IMR-90 (cell line): Measurements from ENCODE around the gene PHLDA2. TPM values are rescaled to one million over a fixed set of nuclear protein-coding genes. Genes with fewer than 3 reads are reported as not detected.

ENCODE experiments used
- ATAC-seq: fragments of 200-7000 bp; cut with Tn5 transposase; 2 replicates; pipeline ENCODE4 v1.9.1; 2020; ENCODE audit warnings: low read depth, mild to moderate bottlenecking, moderate library complexity
- BruUV-seq: library from RNA; stranded (reverse); fragments of 400-500 nt; replicated peaks from 2 replicates; lab custom pipeline; 2021; lab: Mats Ljungman, UMichigan
- CTCF ChIA-PET: fragments of 300-600 bp; formaldehyde crosslinking; extraction: SDS; loops from one replicate; lab custom pipeline; 2021; ENCODE audit warnings: antibody characterized with exemption; lab: Yijun Ruan, JAX
- POLR2A ChIA-PET: fragments of 300-600 bp; sonication (Branson Sonifier 250); formaldehyde crosslinking; loops from one replicate; lab custom pipeline; 2022; ENCODE audit warnings: antibody characterized with exemption; ENCODE audit not compliant: unreplicated experiment; lab: Charles Lee
- DNase-seq: peaks from one replicate; pipeline ENCODE4 v3.0.0; 2013
- H2AFZ ChIP-seq: replicated peaks from 2 replicates; pipeline ENCODE3; 2013; ENCODE audit warnings: low read length, mild to moderate bottlenecking; ENCODE audit not compliant: poor library complexity
- H2AK5ac ChIP-seq: 2 replicates; pipeline ENCODE4 v1.6.1; 2013; ENCODE audit warnings: low read depth, low read length, inconsistent platforms
- H2AK9ac ChIP-seq: replicated peaks from 2 replicates; pipeline ENCODE3; 2013; ENCODE audit warnings: mild to moderate bottlenecking, low read depth, low read length, moderate library complexity; ENCODE audit not compliant: poor library complexity
- H2BK120ac ChIP-seq: 2 replicates; pipeline ENCODE4 v1.6.1; 2013; ENCODE audit warnings: low read depth, low read length, inconsistent platforms
- H2BK15ac ChIP-seq: 3 replicates; pipeline ENCODE4 v1.6.1; 2013; ENCODE audit warnings: low read depth, low read length, inconsistent platforms
- H2BK20ac ChIP-seq: 2 replicates; pipeline ENCODE4 v1.6.1; 2013; ENCODE audit warnings: low read depth, mild to moderate bottlenecking, inconsistent platforms, low read length, moderate library complexity
- H2BK5ac ChIP-seq: 2 replicates; pipeline ENCODE4 v1.6.1; 2013; ENCODE audit warnings: mild to moderate bottlenecking, low read depth, low read length, inconsistent platforms; ENCODE audit not compliant: poor library complexity, severe bottlenecking
- H3K14ac ChIP-seq: replicated peaks from 2 replicates; pipeline ENCODE4 v1.6.1; 2013; ENCODE audit warnings: low read depth, low read length, inconsistent platforms
- H3K18ac ChIP-seq: 2 replicates; pipeline ENCODE4 v1.6.1; 2013; ENCODE audit warnings: low read depth, low read length, control low read depth
- H3K23ac ChIP-seq: 2 replicates; pipeline ENCODE4 v1.6.1; 2013; ENCODE audit warnings: low read depth, low read length, inconsistent platforms
- H3K27ac ChIP-seq: 2 replicates; pipeline ENCODE4 v1.5.1; 2013; ENCODE audit warnings: mild to moderate bottlenecking, control low read depth, low read length; ENCODE audit not compliant: insufficient read depth
- H3K27me3 ChIP-seq: 2 replicates; pipeline ENCODE4 v1.6.1; 2013; ENCODE audit warnings: low read length; ENCODE audit not compliant: control insufficient read depth, insufficient read depth
- H3K36me3 ChIP-seq: 2 replicates; pipeline ENCODE4 v1.6.1; 2013; ENCODE audit warnings: low read length, mixed read lengths; ENCODE audit not compliant: control insufficient read depth, insufficient read depth
- H3K4ac ChIP-seq: 2 replicates; pipeline ENCODE4 v1.6.1; 2013; ENCODE audit warnings: low read depth, low read length, inconsistent platforms
- H3K4me1 ChIP-seq: 2 replicates; pipeline ENCODE4 v1.6.1; 2013; ENCODE audit warnings: low read length, mixed read lengths; ENCODE audit not compliant: control insufficient read depth, insufficient read depth
- H3K4me2 ChIP-seq: 2 replicates; pipeline ENCODE4 v1.6.1; 2013; ENCODE audit warnings: low read depth, mild to moderate bottlenecking, control low read depth, low read length, moderate library complexity
- H3K4me3 ChIP-seq: 2 replicates; pipeline ENCODE4 v1.5.1; 2013; ENCODE audit warnings: low read depth, mild to moderate bottlenecking, control low read depth, low read length, moderate library complexity; ENCODE audit not compliant: insufficient read depth
- H3K56ac ChIP-seq: 2 replicates; pipeline ENCODE4 v1.6.1; 2013; ENCODE audit warnings: low read length, inconsistent platforms; ENCODE audit not compliant: insufficient read depth; ENCODE audit errors: extremely low read depth
- H3K79me1 ChIP-seq, 2 experiments: 2 replicates each; pipeline ENCODE4 v1.6.1; 2013; ENCODE audit warnings: low read length in 2 of 2, inconsistent platforms in 1 of 2, low read depth in 1 of 2
- H3K9ac ChIP-seq: 2 replicates; pipeline ENCODE4 v1.6.1; 2013; ENCODE audit warnings: low read depth, low read length, control low read depth
- H3K9me1 ChIP-seq: 2 replicates; pipeline ENCODE4 v1.6.1; 2013; ENCODE audit warnings: low read length, inconsistent platforms; ENCODE audit not compliant: insufficient read depth
- H3K9me3 ChIP-seq: 2 replicates; pipeline ENCODE4 v1.6.1; 2013; ENCODE audit warnings: low read length; ENCODE audit not compliant: control insufficient read depth, insufficient read depth
- H4K20me1 ChIP-seq: 2 replicates; pipeline ENCODE4 v1.6.1; 2013; ENCODE audit warnings: low read length, inconsistent platforms; ENCODE audit not compliant: insufficient read depth
- H4K5ac ChIP-seq: 2 replicates; pipeline ENCODE4 v1.6.1; 2013; ENCODE audit warnings: mild to moderate bottlenecking, low read depth, low read length, control low read depth
- H4K8ac ChIP-seq, 2 experiments: 2 replicates each; pipeline ENCODE4 v1.6.1; 2013; ENCODE audit warnings: low read depth in 2 of 2, low read length in 2 of 2, control low read depth in 1 of 2, inconsistent platforms in 1 of 2
- H4K91ac ChIP-seq: 2 replicates; pipeline ENCODE4 v1.6.1; 2013; ENCODE audit warnings: low read depth, low read length, inconsistent platforms; ENCODE audit not compliant: insufficient read depth
- CTCF ChIP-seq: conservative IDR thresholded peaks from 2 replicates; pipeline ENCODE4 v1.5.1; 2012; ENCODE audit warnings: mild to moderate bottlenecking, low read depth, low read length, improper control_type of control experiment
- MAFK ChIP-seq: IDR thresholded peaks from 2 replicates; pipeline ENCODE4 v1.6.1; 2012; ENCODE audit warnings: low read depth, low read length, improper control_type of control experiment
- RFX5 ChIP-seq: IDR thresholded peaks from 2 replicates; pipeline ENCODE4 v1.8.0; 2012; ENCODE audit warnings: low read depth, mild to moderate bottlenecking, low read length, moderate library complexity
- WGBS, 2 experiments: methylation state at CpG; one replicate each; pipeline versions ENCODE4 v1.1.5 to v1.1.7; 2013; ENCODE audit warnings: missing lambda C conversion rate in 2 of 2; ENCODE audit not compliant: insufficient read length in 1 of 2; ENCODE audit errors: extremely low coverage in 2 of 2; 5-methylcytosine and 5-hydroxymethylcytosine counted together
- dilution Hi-C: fragments of 300-500 bp; cut with HindIII; formaldehyde crosslinking; loops from one replicate; pipeline ENCODE4 v1.14.3; 2018; ENCODE audit warnings: low sequenced_read_pairs; ENCODE audit not compliant: unreplicated experiment
- in situ Hi-C: fragments of 300-500 bp; cut with MboI; formaldehyde crosslinking; loops from 3 replicates; pipeline ENCODE4 v1.14.3; 2019; ENCODE audit warnings: low sequenced_read_pairs, inconsistent platforms, mixed read lengths
- intact Hi-C: fragments of 100-400 bp; cut with micrococcal nuclease; formaldehyde crosslinking; loops from 2 replicates; pipeline ENCODE4 v1.10.0; 2022
- polyA plus RNA-seq, 3 experiments: library from polyadenylated mRNA; depleted of rRNA; stranded (reverse); fragments of >200 nt; gene quantifications; 2 replicates each; pipeline ENCODE4 v1.2.3, GENCODE V29; 2012; ENCODE audit warnings: low replicate concordance in 1 of 3
- total RNA-seq: library from RNA; depleted of rRNA; stranded (reverse); fragments of >200 nt; gene quantifications from 2 replicates; pipeline ENCODE4 v1.2.3, GENCODE V29; 2012

Gene PHLDA2
- total and polyA plus RNA-seq, 2 of the 4 experiments (the other 2 are of a cell fraction) = 3.8 to 89.0 TPM

- no TSS peak for BruUV-seq
- in situ Hi-C loops = loop anchor here (25.0 kb wide), 1 partner anchor 697 kb away; no protein-coding TSS in a partner anchor
These were observed 45.0 kb downstream of the PHLDA2 start for GRCh38 chr11:2883979-2884815.

More at GRCh38 chr11:2883979-2884815, 45.0 kb downstream of the PHLDA2 start:
- Histone ChIP-seq H4K5ac (no peak overlapping the region), H3K23ac (no peak overlapping the region), H3K36me3 (peaks cover 3% of the 10 kb centered on the region; the same call in 1 of the 2 replicates), H4K20me1 (peaks cover 12% of the 10 kb centered on the region), H2AFZ (peak overlapping the region; percentile 88), H2BK20ac (no peak overlapping the region), H3K79me1 (peaks cover 0 to 3% of the 10 kb centered on the region in 2 experiments; a peak in 1 of 4 replicates), H3K18ac (no peak overlapping the region; the same call in 1 of the 2 replicates), H3K9me3 (no peaks in the 10 kb centered on the region), H3K56ac (no peak overlapping the region), H4K91ac (no peak overlapping the region), H3K4me1 (peaks cover 6% of the 10 kb centered on the region; the same call in 1 of the 2 replicates), H4K8ac (peak overlapping the region; percentile 50 to 62; a peak in 2 of 4 replicates), H2BK5ac (peak overlapping the region; percentile 41), H3K9me1 (no peaks in the 10 kb centered on the region; the same call in 1 of the 2 replicates), H3K9ac (peak overlapping the region; percentile 58), H3K14ac (no peak overlapping the region), H3K4ac (0 out of 2 replicates have a peak overlapping the region, but pooled peaks have one; percentile 33), H3K4me2 (peak overlapping the region; percentile 69), H2AK9ac (peak overlapping the region; percentile 80), H3K27ac (peak overlapping the region; percentile 36; the same call in 1 of the 2 replicates), H2BK15ac (no peak overlapping the region), H3K27me3 (no peaks in the 10 kb centered on the region; the same call in 1 of the 2 replicates), H2BK120ac (no peak overlapping the region), H3K4me3 (peak overlapping the region; percentile 86), H2AK5ac (no peak overlapping the region)
- 1% methylated on average over 47 of the region's 119 CpGs; no CpG with 5 or more reads in 1 of the 2 experiments for WGBS, 2 experiments
- intact Hi-C loops = loop anchor here (1.0 to 2.0 kb wide), 3 partner anchors 57 to 189 kb away; no protein-coding TSS in a partner anchor
- CTCF ChIA-PET = interaction anchor here (1.3 to 11.0 kb wide), 2 partner anchors 10 to 352 kb away, joined by 3 to 116 read pairs; no protein-coding TSS in a partner anchor
- no peak for DNase-seq
- dilution Hi-C loops = no loop called here
- TF ChIP-seq RFX5 (no peak), CTCF (0 out of 2 replicates have a peak, but pooled peaks have one; percentile 0), MAFK (peak; percentile 75)
- ATAC-seq = peak; percentile 50
- POLR2A ChIA-PET = interaction anchor here (0.8 kb wide), 1 partner anchor 231 kb away, joined by 5 read pairs; no protein-coding TSS in a partner anchor
